SIG-M5 treated with dmso at 0.1 percent for 504 hours (cell line): ENCODE data around the gene TEX22.

ENCODE experiments used
- DNase-seq: peaks from one replicate; lab custom pipeline; 2025; ENCODE audit not compliant: unreplicated experiment; lab: John Stamatoyannopoulos, UW

TEX22 gene

DNA sequence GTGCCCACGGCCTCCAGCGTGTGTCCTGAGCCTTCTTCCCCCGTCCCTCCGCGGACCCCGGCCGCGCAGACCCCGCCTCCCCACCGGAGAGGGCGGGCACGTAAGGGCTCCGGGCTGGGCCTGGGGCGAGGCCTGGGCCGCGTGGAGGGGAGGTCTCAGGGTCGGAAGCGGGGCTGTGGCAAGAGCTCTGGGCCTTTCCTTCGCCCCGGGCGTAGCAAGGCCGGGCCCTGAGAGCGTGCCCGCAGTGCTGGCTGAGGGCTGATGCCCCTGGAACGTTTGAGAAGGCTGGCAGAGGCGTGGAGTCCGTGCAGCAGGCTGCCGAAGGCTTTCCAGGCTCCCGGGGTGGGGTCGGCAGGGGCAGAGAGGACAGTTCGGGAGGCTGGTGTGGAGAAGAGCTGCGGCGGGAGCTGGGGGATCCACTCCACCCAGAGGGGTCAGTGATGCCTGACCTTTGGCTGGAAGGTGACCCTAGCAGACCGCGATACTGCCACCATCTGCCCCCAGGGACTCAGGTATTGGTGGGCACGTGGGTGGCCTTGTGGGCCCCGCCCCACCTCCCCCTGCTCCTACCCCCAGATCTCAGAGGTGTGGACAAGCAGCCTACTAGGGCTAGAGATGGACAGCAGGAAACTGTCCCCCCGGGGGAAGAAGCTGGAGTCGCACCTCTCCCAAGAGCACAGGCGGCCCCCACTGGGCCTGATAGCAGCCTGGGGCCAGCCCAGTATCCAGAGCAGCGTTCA lies 558 bp downstream of the TEX22 start:
- DNase-seq = peak; percentile 71

DNA sequence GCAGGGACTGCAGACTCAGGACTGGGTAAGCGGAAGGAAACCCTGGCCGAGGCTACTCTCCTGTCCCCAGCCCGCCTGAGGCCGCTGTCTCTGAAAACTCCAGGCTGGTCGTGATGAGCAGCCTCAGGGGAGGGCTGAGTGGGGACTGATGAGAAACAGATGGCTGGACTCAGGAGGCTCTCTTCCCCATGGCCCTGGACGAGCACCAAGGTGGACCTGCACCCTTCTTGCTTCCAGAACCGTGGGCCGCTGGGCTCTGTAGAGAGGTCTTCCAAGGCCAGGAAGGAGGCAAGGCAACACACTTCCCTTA lies 1.1 kb downstream of the TEX22 start:
- DNase-seq = no peak

DNA sequence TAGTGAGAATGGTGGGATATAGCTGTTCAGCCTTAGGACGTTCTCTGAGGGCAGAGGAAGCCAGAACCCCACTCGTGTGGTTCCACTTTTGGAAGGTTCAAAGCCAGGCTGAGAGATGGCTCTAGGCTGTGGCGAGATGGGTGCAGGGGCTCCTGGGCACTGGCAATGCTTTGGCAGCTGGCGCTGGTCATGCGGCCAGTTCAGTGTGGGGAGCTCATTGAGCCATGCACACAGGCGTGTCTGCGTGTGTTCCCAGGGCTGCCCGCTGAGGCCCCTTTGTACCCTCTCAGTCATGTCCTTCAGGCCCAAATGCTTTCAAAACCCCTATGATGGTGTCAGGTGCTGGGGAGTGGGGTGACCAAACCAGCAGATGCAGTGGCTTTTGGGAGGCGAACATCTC lies 1.7 kb downstream of the TEX22 start:
- no peak for DNase-seq

DNA sequence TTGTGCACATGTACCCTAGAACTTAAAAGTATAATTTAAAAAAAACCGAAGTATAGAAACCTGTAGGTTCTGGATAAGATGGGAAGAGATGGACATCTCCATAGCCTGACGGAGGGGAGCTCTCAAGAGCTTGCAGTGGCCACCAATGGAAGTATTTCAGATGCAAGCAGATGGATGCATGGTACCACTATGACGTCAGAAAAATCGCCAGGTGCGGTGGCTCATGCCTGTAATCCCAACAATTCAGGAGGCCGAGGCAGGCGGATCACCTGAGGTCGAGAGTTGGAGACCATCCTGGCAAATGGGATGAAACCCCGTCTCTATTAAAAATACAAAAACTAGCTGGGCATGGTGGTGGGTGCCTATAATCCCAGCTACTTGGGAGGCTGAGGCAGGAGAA lies 3.4 kb downstream of the TEX22 start:
- no peak for DNase-seq

DNA sequence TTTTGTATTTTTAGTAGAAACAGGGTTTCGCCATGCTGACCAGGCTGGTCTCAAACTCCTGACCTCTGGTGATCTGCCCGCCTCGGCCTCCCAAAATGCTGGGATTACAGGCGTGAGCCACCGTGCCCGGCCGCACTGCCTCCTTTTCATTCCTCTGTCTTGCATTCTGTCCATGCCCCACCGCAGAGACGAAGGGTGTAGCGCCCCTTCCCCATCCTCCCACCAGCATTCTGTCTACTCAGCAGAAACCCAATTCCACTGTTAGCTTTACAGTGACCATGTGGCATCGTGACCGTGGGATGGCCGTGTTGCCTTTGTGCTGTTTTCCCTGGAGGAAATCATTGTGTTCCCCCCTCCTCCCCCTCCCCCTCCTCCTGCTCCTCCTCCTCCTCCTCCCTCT lies 10.3 kb downstream of the TEX22 start:
- no peak for DNase-seq

DNA sequence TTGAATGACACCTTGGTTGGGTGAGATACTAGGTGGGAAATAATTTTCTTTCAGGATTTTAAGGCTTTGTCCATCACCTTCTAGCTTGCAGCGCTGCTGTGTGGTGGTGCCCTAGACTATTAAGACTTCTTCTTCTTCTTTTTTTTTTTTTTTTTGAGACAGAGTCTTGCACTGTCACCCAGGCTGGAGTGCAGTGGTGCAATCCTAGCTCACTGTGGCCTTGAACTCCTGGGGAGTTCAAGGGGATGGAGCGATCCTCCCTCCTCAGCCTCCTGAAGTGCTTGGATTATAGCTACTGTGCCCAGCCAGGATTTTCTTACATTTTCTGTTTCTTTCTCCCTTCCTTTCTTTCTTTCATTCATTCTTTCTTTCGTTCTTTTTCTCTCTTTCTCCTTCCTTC lies 11.0 kb downstream of the TEX22 start:
- peak; percentile 28 for DNase-seq

DNA sequence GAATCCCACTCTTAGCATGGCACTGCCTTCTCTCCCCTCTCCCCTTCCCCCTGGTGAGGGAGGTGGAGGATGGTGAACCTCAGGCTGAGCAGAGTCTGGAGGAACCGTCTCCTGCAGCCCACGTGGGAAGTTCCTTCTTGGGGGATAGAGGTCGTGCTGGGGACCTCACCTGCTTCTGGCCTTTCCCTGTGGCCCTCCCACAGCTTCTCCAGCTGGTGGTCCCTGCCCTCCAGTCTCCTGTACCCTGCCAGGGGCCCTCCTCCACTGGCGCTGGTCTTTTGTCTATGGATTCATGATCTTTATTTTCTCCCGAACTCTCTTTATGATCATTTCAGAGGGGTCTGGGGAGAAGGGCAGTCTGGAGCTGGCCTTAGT lies 12.3 kb downstream of the TEX22 start:
- no peak for DNase-seq

DNA sequence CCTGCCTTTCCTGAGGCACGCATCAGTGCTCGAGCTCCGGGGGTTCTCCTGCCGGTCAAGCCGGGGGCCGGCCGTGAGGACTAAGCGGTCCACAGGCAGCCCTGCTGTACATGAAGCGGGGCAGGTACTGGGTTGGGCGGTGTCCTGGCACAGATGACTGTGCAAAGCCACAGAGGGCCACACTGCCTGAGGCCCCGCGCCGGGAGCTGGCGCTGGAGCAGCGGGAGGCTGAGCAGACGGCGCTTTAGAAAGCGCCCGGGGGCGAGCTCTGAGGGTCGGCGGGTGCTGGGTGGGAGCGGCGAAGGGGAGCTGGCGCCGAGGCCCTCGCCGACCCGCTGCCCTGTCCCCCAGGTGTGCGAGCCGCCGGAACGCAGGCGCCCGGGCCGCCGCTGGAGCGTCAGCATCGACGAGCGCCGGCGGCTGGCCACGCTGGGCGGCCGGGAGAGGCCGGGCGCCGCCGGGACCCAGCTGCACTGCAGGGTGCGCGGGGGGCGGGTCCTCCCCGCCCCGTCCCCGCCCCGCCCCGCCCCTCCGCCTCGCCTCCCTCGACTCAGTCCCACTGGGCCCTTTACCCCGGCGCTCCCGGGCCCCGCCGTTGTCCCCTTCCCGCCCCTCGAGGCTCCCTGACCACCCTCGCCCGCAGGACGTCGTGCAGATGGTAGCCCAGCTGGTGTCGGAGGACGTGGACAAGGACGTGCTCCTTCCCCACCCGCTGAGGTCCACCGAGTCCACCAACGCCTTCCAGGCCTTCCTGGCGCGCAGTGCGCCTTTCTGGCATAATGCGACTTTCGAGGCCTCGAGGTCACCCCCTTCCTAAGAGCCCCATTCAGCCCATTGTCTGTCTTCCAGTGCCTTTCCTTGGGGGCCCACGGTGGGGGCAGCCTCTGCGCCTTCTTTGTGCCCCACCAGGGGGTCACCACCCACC lies 12.9 kb downstream of the TEX22 start:
- no peak for DNase-seq

DNA sequence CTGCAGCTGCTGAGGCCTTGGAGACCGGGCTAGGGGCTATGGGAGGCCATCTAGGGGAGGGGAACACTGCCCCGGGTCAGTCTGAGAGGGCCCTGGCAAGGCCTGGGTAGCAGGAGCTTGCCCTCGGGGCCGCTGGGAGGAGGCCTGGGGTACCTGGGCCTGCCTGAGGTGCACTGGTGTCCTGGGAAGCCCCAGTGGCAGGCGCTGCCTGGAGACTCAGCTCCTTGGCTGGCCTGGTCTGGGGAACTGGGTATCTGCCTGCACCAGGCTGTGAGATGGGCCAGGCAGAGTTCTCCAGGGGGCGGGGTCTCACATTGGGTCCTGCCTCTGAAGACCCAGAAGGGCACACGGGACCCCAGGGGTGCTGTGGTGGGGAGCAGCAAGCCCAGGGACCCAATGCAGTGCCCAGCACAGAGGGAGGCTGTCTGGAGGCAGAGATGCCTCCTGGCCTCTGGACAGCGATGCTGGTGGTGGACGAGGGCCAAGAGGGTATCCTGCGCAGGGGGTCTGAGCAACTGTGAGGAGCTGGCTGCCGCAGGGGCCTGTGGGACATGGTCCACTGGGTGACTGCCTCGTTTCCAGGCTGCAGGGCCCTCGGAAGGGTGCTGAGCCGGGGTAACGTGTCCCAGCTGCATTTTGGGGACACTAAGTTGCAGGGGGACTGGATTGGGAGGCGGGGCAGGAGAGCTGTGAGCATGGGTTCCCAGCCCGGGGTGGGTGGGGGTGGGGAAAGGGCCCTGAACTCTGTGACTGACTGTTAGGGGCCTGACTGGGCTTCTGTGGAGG lies 13.8 kb downstream of the TEX22 start:
- DNase-seq = no peak

DNA sequence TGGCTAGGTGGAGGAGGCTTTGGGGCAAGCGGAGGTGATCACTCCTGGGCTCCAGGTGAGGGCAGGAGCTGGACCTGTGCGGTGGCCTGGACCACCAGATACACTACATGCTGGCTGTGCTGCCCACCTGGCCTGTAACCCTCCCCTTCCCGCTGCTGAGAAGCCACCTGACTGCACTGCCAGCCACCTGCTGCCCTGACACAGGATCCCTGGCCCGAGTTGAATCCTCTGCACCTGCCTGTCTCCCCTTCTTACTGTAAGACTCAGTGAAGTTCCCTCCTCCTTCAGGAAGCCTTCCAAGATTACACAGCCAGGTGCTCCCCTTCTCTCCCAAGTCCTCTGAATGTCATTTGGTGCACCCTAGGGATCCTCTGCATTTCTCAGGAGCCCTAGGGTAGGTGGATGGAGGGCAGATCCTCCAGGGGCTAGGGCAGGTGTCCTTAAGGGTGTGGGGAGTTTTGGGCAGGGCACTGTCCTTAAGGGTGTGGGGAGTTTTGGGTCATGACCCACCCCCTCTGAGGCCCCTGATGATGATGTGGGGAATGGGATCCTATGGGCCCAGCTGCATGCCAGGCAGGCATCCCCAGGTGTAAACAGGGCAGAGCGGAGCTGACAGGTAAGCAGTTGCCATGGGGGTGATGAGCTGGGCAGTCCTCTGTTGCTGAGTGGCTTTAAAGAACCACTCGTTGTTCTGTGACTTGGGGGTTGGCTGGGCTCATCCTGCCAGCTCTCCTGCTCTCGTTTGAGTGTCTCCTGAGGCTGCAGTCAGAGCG lies 14.6 kb downstream of the TEX22 start:
- DNase-seq = no peak

DNA sequence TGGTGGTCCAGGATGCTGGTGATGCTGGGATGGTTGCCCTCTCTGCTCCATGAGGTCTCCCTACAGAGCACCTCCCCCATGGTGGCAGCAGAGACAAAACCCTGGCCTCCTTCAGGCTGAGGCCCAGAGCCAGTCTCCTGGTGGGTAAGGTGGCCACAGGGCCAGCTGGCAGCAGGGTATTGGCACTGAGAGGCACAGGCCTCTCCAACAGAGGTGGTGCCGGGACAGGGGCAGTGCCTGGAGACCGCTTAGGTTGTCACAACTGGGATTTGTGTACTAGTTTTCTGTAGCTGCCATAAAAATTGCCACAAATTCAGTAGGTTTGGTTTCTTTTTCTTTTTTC lies 15.2 kb downstream of the TEX22 start:
- no peak for DNase-seq

DNA sequence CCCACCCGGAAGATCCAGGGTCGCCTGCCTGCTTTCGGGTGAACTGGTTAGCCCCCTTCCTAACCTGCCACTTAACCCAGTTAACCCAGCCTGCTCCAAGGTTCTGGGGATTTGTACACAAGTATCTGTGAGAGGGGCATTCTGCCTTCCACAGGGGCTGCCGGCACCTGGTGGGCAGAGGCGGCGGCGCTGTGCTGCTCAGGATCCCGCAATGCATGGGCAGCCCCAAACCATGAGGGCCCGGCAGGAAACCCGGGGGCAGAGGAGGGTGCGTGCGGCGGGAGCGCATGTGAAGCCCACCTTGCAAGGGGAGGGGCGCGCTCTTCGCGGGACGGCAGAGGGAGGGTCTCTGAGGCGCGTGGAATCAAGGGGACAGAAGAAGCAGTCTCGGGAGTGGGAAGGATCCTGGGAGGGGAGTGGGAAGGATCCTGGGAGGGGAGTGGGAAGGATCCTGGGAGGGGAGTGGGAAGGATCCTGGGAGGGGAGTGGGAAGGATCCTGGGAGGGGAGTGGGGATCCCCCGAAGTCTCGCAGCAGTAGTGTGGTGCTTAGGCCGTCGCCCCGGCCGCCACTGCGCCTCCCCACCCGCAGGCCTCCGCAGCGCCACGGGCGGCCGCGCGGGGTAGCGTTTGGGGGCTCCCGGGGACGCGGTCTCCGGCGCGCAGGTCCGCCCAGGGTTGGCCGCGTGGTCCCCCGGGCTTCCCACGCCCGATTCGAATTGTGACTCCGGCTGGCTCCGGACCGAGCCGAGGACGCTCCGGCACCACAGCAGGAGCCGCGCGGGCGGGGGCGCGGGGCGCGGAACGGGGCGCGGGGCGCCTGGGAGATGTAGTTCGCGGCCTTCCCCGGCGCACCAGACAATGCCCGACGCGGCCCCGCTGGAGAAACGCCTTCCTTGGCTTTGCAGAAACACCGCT lies 16.4 kb downstream of the TEX22 start:
- peak; percentile 46 for DNase-seq

DNA sequence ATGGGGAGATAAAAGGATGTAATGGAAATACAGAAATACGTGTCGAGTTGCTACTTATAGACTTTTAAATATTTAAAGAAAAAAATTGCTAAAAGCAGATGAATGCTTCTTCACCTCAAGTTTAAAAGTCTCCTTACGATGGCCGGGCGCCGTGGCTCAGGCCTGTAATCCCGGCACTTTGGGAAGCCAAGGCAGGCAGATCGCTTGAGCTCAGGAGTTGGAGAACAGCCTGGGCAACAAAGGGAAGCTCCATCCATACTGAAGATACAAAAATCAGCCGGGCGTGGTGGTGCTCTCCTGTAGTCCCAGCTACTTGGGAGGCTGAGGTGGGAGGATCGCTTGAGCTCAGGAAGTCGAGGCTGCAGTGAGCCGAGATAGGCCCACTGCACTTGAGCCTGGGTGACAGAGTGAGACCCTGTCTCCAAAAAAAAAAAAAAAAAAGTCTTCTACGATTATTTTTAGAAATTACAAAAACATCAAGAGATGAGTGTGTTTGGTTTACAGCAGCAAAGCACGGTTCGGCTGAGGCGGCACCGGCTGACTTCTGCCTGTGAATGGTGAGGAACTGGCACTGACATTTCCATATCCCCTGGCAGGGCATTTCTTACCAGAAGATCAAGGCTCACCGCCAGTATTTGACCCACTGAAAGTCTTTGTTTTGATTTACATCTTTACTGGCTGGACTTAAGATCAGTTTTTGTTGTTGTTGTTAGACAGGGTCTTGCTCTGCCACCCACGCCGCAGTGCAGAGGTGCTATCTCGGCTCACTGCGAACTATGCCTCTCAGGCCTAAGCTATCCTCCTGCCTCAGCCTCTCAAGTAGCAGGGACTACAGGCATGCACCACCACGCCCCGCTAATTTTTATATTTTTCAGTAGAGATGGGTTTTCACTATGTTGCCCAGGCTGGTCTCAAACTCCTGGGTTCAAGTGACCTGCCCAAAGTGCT lies 17.4 kb downstream of the TEX22 start:
- DNase-seq = no peak

DNA sequence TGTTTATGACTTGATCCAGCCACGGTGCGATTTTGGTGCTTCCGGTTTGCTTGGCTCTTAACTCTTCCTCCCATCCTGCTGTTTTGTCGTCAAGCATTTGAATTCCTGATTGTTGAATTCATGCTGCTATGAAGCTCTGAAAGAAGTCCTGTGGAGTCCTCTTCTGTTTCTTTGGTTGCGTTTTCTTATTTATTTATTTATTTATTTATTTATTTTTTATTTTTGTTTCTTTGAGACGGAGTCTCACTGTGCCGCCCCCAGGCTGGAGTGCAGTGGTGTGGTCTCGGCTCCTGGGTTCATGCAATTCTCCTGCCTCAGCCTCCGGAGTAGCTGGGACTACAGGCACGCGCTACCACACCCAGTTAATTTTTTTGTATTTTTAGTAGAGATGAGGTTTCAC lies 18.3 kb downstream of the TEX22 start:
- no peak for DNase-seq

DNA sequence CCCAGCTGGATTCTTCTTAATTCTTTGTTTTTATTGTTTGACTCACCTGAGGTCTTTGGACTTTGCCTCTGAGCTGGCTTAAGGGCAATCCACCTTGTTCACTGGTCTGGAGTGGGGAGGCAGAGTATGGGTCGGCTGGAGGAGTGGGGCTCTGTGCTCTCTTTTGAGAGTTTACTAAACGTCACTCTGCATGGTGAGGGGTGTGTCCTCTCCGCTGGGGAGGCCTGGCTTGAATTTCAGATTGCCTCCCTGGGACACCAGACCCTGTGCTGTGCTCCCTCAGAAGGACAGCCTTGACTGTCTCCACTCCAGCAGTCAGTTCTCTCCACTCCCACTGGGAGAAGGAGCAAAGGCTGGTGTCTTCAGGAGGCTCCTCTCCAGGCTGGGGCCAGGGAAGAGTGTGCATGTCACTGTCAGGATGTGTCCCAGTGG lies 19.4 kb downstream of the TEX22 start:
- DNase-seq = no peak

DNA sequence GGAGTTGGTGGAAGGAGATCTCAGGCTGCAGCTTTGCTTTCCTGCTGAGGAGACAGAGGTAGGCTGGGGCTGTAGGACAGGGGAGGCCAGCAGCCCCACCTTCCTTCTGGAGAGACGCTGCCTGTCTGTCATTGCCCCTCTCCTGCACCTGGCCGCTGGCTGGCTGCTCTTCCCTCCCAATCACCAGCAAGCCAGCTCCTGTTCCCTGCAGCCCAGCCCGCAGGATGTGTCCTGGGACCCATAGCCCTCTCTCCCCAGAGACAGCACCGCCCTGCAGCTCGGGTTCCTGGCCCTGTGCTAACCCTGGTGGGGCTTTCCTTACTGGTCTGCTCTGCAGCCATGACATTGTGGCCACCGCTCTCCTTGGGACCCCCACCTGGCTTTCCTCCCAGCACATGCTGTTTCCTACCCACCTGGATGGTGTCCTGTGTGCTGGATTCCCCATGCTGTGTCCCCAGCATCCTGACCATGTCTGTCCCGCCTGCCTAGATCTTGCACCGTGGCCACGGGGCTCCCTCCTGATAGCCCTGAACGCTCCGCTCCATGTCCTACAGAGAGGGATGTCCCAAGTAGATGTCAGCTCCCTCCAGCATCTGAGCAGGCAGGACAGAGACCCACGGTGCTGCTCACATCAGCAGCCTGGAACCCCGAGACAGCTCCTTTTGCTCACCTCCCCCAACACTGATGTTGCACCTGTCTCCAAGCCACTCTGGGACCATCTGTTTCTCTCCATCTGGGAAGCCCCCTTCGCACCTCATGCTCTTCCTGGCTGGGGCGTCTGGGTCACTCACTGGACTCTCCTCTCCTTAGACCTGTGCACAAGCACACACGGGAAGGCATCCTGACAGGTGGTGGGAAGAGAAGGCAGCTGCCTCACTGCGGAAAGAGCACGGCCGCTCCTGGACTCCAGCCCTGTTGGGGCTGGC lies 20.2 kb downstream of the TEX22 start:
- no peak for DNase-seq

DNA sequence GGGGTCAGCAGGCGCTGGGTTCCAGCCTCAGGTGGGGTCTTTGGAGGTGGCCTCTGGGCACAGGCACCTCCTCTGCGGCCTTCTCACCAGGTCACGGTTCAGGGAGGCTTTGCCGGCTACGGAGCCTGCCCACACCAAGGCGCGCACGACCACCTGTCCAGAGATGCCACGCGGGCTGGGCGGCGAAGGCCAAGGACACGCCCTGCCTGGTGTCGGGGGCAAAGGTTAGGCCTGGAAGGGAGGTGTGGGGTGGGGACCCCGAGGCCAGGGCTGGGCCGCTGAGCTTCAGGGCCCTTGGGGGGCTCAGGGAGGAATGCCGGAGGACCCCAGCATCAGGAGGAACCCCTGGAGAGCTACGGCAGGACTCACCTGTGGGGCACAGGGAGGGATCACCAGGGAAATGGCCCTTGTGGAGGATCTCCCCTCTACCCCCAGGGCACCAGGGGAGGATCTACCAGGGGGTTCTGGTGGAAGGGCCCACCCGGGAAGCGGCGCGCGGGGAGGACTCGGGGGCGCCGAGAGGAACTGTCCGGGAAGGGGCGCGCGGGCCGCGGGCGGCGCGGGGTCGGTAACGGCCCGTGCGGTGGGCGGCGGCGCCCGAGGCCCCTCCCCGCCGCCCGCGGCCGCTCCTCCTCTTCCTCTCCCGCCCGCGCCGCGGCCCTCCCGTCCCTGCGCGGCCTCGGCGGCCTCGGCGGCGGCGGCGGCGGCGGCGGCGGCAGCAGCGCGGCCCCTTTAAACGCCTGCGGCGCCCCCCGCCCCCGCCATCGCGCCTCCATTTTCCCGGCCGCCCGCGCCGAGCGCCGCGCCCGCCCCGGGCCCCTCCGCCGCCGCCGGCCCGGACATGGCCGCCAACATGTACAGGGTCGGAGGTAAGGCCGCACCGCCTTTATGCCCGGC lies 21.1 kb downstream of the TEX22 start, which contains the start of gene MTA1:
TSS of gene MTA1 (plus strand) at position 633 of the 897 bp plus-strand sequence. CDS start at position 842, 209 bp downstream.
- DNase-seq = peak; percentile 20
